HUES48 (cell line): ENCODE results near the gene NPAS2.

Experiments used
- H3K27ac ChIP-seq: one replicate; pipeline ENCODE4 v1.7.0; 2013; ENCODE audit warnings: low read depth, low read length, inconsistent platforms
- H3K27me3 ChIP-seq: 2 replicates; pipeline ENCODE4 v1.6.1; 2013; ENCODE audit warnings: mild to moderate bottlenecking, low read length; ENCODE audit not compliant: control insufficient read depth, insufficient read depth
- H3K36me3 ChIP-seq: 2 replicates; pipeline ENCODE4 v1.6.1; 2013; ENCODE audit warnings: low read length; ENCODE audit not compliant: control insufficient read depth, insufficient read depth
- H3K4me1 ChIP-seq: 2 replicates; pipeline ENCODE4 v1.6.1; 2013; ENCODE audit warnings: mild to moderate bottlenecking, low read length; ENCODE audit not compliant: control insufficient read depth, insufficient read depth
- H3K4me3 ChIP-seq: 2 replicates; pipeline ENCODE4 v1.5.1; 2013; ENCODE audit warnings: mild to moderate bottlenecking, low read depth, low read length
- H3K9ac ChIP-seq: 2 replicates; pipeline ENCODE4 v1.6.1; 2013; ENCODE audit warnings: mild to moderate bottlenecking, low read depth, low read length, moderate library complexity
- H3K9me3 ChIP-seq: 2 replicates; pipeline ENCODE4 v1.6.1; 2013; ENCODE audit warnings: low read length; ENCODE audit not compliant: control insufficient read depth, insufficient read depth

Gene NPAS2

GRCh38 chr2:100875516-100876230, 55.7 kb downstream of the NPAS2 start:
- Histone ChIP-seq H3K36me3 (no peaks in the 10 kb centered on the region), H3K4me1 (no peaks in the 10 kb centered on the region; the same call in 1 of the 2 replicates), H3K9ac (no peak overlapping the region)

GRCh38 chr2:100876231-100876860, 56.4 kb downstream of the NPAS2 start:
- no peaks in the 10 kb centered on the region for H3K27me3 ChIP-seq
- no peaks in the 10 kb centered on the region for H3K36me3 ChIP-seq
- H3K4me3 ChIP-seq: no peak overlapping the region
- peak overlapping the region; percentile 38 for H3K27ac ChIP-seq
- no peaks in the 10 kb centered on the region for H3K9me3 ChIP-seq
- H3K9ac ChIP-seq: no peak overlapping the region
- no peaks in the 10 kb centered on the region; the same call in 1 of the 2 replicates for H3K4me1 ChIP-seq

More at GRCh38 chr2:100875516-100876230, 55.7 kb downstream of the NPAS2 start:
- Histone ChIP-seq H3K4me3 (no peak overlapping the region), H3K27me3 (no peaks in the 10 kb centered on the region), H3K9me3 (no peaks in the 10 kb centered on the region), H3K27ac (peak overlapping the region; percentile 38)

- Histone ChIP-seq H3K27ac (no peak overlapping the region), H3K4me3 (no peak overlapping the region), H3K9ac (no peak overlapping the region), H3K4me1 (peaks cover under 1% of the 10 kb centered on the region; the same call in 1 of the 2 replicates), H3K27me3 (no peaks in the 10 kb centered on the region), H3K9me3 (no peaks in the 10 kb centered on the region), H3K36me3 (no peaks in the 10 kb centered on the region)
Measured at GRCh38 chr2:100877555-100877954, 57.6 kb downstream of the NPAS2 start.

GRCh38 chr2:100878000-100878791, 58.3 kb downstream of the NPAS2 start:
- no peaks in the 10 kb centered on the region for H3K36me3 ChIP-seq
- H3K27ac ChIP-seq: no peak overlapping the region
- H3K4me3 ChIP-seq: no peak overlapping the region
- no peak overlapping the region for H3K9ac ChIP-seq
- no peaks in the 10 kb centered on the region for H3K27me3 ChIP-seq
- H3K9me3 ChIP-seq: no peaks in the 10 kb centered on the region
- H3K4me1 ChIP-seq: peaks cover 4% of the 10 kb centered on the region; the same call in 1 of the 2 replicates

- Histone ChIP-seq H3K27me3 (no peaks in the 10 kb centered on the region), H3K27ac (no peak overlapping the region), H3K36me3 (no peaks in the 10 kb centered on the region), H3K4me1 (peaks cover 4% of the 10 kb centered on the region; the same call in 1 of the 2 replicates), H3K9ac (no peak overlapping the region), H3K9me3 (no peaks in the 10 kb centered on the region), H3K4me3 (no peak overlapping the region)
Measured at GRCh38 chr2:100879296-100879695, 59.4 kb downstream of the NPAS2 start.

- Histone ChIP-seq H3K4me3 (no peak overlapping the region), H3K9me3 (no peaks in the 10 kb centered on the region), H3K27me3 (no peaks in the 10 kb centered on the region), H3K27ac (no peak overlapping the region), H3K36me3 (no peaks in the 10 kb centered on the region), H3K9ac (no peak overlapping the region), H3K4me1 (peaks cover 4% of the 10 kb centered on the region; the same call in 1 of the 2 replicates)
Measured at GRCh38 chr2:100880036-100880435, 60.1 kb downstream of the NPAS2 start.

GRCh38 chr2:100880730-100881129, 60.8 kb downstream of the NPAS2 start:
- Histone ChIP-seq H3K4me1 (peaks cover 9% of the 10 kb centered on the region), H3K36me3 (no peaks in the 10 kb centered on the region), H3K27me3 (no peaks in the 10 kb centered on the region), H3K27ac (no peak overlapping the region), H3K9me3 (no peaks in the 10 kb centered on the region), H3K9ac (no peak overlapping the region), H3K4me3 (no peak overlapping the region)

GRCh38 chr2:100882645-100883613, 63.0 kb downstream of the NPAS2 start:
- Histone ChIP-seq H3K27me3 (no peaks in the 10 kb centered on the region), H3K4me1 (peaks cover 30% of the 10 kb centered on the region), H3K9ac (no peak overlapping the region), H3K4me3 (no peak overlapping the region), H3K36me3 (no peaks in the 10 kb centered on the region), H3K27ac (no peak overlapping the region), H3K9me3 (no peaks in the 10 kb centered on the region)

GRCh38 chr2:100884145-100884621, 64.2 kb downstream of the NPAS2 start:
- no peak overlapping the region for H3K9ac ChIP-seq
- H3K4me3 ChIP-seq: no peak overlapping the region
- H3K27ac ChIP-seq: no peak overlapping the region
- peaks cover 30% of the 10 kb centered on the region for H3K4me1 ChIP-seq
- no peaks in the 10 kb centered on the region for H3K9me3 ChIP-seq
- no peaks in the 10 kb centered on the region for H3K36me3 ChIP-seq
- no peaks in the 10 kb centered on the region for H3K27me3 ChIP-seq

GRCh38 chr2:100886085-100886484, 66.1 kb downstream of the NPAS2 start:
- Histone ChIP-seq H3K27me3 (no peaks in the 10 kb centered on the region), H3K36me3 (no peaks in the 10 kb centered on the region), H3K4me3 (no peak overlapping the region), H3K27ac (peak overlapping the region; percentile 79), H3K9ac (no peak overlapping the region), H3K9me3 (no peaks in the 10 kb centered on the region), H3K4me1 (peaks cover 30% of the 10 kb centered on the region)
